Measurements from ENCODE around the gene GHITM. TPM values are rescaled to one million over a fixed set of nuclear protein-coding genes. Genes with fewer than 3 reads are reported as not detected.

The GHITM gene
- total and polyA plus RNA-seq, 2 of the 4 experiments (the other 2 are of a cell fraction): 103 to 185 TPM

DNA sequence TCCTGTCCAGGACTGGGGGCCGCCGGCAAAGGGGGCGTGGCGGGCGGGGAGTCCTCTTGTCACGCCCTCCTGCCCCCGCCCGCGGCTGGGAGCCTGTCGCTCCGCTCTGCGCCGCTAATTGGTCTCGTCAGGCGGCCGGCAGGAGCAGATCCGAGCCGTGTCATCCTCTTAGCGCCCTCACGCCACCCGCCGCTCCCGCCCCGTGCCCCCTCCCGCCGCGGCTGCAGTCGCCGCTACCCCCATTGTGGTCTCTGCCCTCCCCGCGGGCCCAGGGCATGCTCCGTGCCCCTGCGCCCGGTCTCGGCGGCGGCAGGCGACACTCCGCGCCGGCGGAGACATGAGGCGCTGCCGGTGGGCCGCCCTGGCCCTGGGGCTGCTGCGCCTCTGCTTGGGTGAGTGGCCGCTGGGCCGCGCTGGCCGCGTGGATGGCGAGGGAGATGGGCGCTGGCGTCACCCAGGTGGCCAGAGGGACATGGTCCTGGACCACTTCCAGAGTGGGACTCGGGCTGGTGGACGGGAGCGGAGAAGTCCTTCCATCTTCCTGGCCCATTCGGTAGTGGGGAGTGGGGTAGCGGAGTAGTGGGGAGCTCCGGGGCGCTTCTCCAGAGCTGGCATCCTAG, 55.2 kb downstream of the GHITM start, which contains the start of gene CDHR1:
Gene CDHR1, plus strand, starts transcription at position 114 of the 620 bp plus-strand sequence. Its CDS starts 224 bp downstream, at position 338.
- H3K18ac ChIP-seq (ENCODE audit: low read depth, low read length): no peak within 1 kb of the TSS
- ChIA-PET CTCF (no interaction called here), POLR2A (ENCODE audit: unreplicated experiment) (no interaction called here)
- no peak within 1 kb of the TSS for H4K8ac ChIP-seq (ENCODE audit: low read depth in 2 of 2, low read length in 2 of 2)
- no peaks in the 10 kb centered on the region for H3K9me3 ChIP-seq (ENCODE audit: control insufficient read depth, insufficient read depth, low read length)
- peaks cover 53% of the 10 kb centered on the region for H3K27me3 ChIP-seq (ENCODE audit: control insufficient read depth, insufficient read depth, low read length)
- peaks cover 2% of the 10 kb centered on the region; the same call in 1 of the 2 replicates for H3K4me1 ChIP-seq (ENCODE audit: control insufficient read depth, insufficient read depth, low read length)
- no peak within 1 kb of the TSS for H3K14ac ChIP-seq (replicated peaks; ENCODE audit: low read depth, low read length)
- BruUV-seq (replicated peaks): no TSS peak
- no peaks in the 10 kb centered on the region for H4K20me1 ChIP-seq (ENCODE audit: insufficient read depth, low read length)
- no peak within 1 kb of the TSS for H3K4me3 ChIP-seq (ENCODE audit: insufficient read depth, low read depth, low read length)
- no peaks in the 10 kb centered on the region for H3K36me3 ChIP-seq (ENCODE audit: control insufficient read depth, insufficient read depth, low read length)
- no peak within 1 kb of the TSS for H2BK5ac ChIP-seq (ENCODE audit: low read depth, low read length, poor library complexity, severe bottlenecking)
- peak within 1 kb of the TSS; percentile 37; the same call in 1 of the 2 replicates for H3K4me2 ChIP-seq (ENCODE audit: low read depth, low read length)
- no peak within 1 kb of the TSS for H2BK20ac ChIP-seq (ENCODE audit: low read depth, low read length)
- H3K56ac ChIP-seq (ENCODE audit: extremely low read depth, insufficient read depth, low read length): no peak within 1 kb of the TSS
- peak; percentile 63 for ATAC-seq (ENCODE audit: low read depth)
- H3K9me1 ChIP-seq (ENCODE audit: insufficient read depth, low read length): no peaks in the 10 kb centered on the region
- H2BK15ac ChIP-seq (ENCODE audit: low read depth, low read length): no peak within 1 kb of the TSS
- no peak within 1 kb of the TSS; the same call in 1 of the 2 replicates for H3K23ac ChIP-seq (ENCODE audit: low read depth, low read length)
- H4K5ac ChIP-seq (ENCODE audit: low read depth, low read length): no peak within 1 kb of the TSS
- no peak within 1 kb of the TSS for H4K91ac ChIP-seq (ENCODE audit: insufficient read depth, low read depth, low read length)
- H3K27ac ChIP-seq (ENCODE audit: insufficient read depth, low read length): no peak within 1 kb of the TSS
- H3K79me1 ChIP-seq (ENCODE audit: low read depth in 1 of 2, low read length in 2 of 2): no peaks in the 10 kb centered on the region
- H2BK120ac ChIP-seq (ENCODE audit: low read depth, low read length): no peak within 1 kb of the TSS
- dilution Hi-C loops (cut with HindIII; ENCODE audit: low sequenced_read_pairs, unreplicated experiment): no loop called here
- H2AFZ ChIP-seq (replicated peaks; ENCODE audit: low read length, poor library complexity): peak within 1 kb of the TSS; percentile 58
- no peak within 1 kb of the TSS for H2AK5ac ChIP-seq (ENCODE audit: low read depth, low read length)
- H3K9ac ChIP-seq (ENCODE audit: low read depth, low read length): no peak within 1 kb of the TSS
- 2% methylated on average over 16 of the region's 61 CpGs; no CpG with 5 or more reads in 1 of the 2 experiments for WGBS, 2 experiments (ENCODE audit: extremely low coverage in 2 of 2, insufficient read length in 1 of 2)
- no peak within 1 kb of the TSS for H3K4ac ChIP-seq (ENCODE audit: low read depth, low read length)
- no peak for TF ChIP-seq MAZ (IDR thresholded peaks at IDR 0.05; ENCODE audit: borderline replicate concordance, low read depth, low read length)
- TF ChIP-seq, protein P1, sequence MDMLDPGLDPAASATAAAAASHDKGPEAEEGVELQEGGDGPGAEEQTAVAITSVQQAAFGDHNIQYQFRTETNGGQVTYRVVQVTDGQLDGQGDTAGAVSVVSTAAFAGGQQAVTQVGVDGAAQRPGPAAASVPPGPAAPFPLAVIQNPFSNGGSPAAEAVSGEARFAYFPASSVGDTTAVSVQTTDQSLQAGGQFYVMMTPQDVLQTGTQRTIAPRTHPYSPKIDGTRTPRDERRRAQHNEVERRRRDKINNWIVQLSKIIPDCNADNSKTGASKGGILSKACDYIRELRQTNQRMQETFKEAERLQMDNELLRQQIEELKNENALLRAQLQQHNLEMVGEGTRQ (IDR thresholded peaks at IDR 0.05; ENCODE audit: low read depth, low read length): no peak
- TF ChIP-seq BHLHE40 (IDR thresholded peaks at IDR 0.05; ENCODE audit: low read depth, low read length): no peak
- TF ChIP-seq POLR2A (IDR thresholded peaks at IDR 0.05; ENCODE audit: low read depth, low read length): no peak
- TF ChIP-seq RFX5 (IDR thresholded peaks at IDR 0.05; ENCODE audit: low read depth, low read length): no peak
- no peak for TF ChIP-seq RAD21 (IDR thresholded peaks at IDR 0.05; ENCODE audit: low read length)
- TF ChIP-seq CHD1 (IDR thresholded peaks at IDR 0.05; ENCODE audit: low read depth, low read length): no peak
- TF ChIP-seq FOS (IDR thresholded peaks at IDR 0.05; ENCODE audit: low read depth, low read length): no peak
- TF ChIP-seq CTCF (conservative IDR thresholded peaks at IDR 0.05; ENCODE audit: low read depth, low read length): no peak
- TF ChIP-seq SMC3 (IDR thresholded peaks at IDR 0.05; ENCODE audit: low read depth, low read length): no peak
- no peak for TF ChIP-seq MAFK (IDR thresholded peaks at IDR 0.05; ENCODE audit: low read depth, low read length)
- TF ChIP-seq NFE2L2 (IDR thresholded peaks at IDR 0.05; ENCODE audit: low read depth, low read length): no peak
- TF ChIP-seq, protein P2, sequence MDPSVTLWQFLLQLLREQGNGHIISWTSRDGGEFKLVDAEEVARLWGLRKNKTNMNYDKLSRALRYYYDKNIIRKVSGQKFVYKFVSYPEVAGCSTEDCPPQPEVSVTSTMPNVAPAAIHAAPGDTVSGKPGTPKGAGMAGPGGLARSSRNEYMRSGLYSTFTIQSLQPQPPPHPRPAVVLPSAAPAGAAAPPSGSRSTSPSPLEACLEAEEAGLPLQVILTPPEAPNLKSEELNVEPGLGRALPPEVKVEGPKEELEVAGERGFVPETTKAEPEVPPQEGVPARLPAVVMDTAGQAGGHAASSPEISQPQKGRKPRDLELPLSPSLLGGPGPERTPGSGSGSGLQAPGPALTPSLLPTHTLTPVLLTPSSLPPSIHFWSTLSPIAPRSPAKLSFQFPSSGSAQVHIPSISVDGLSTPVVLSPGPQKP (IDR thresholded peaks at IDR 0.05; ENCODE audit: borderline replicate concordance, low read depth, low read length): no peak
- TF ChIP-seq RCOR1 (IDR thresholded peaks at IDR 0.05; ENCODE audit: insufficient replicate concordance, low read length): no peak
- no peak for TF ChIP-seq CEBPB (IDR thresholded peaks at IDR 0.05; ENCODE audit: low read depth, low read length)
- no peak for TF ChIP-seq MXI1 (IDR thresholded peaks at IDR 0.05; ENCODE audit: borderline replicate concordance, low read depth, low read length)
- DNase-seq: no peak
- no peak within 1 kb of the TSS for H2AK9ac ChIP-seq (replicated peaks; ENCODE audit: low read depth, low read length, poor library complexity)
- in situ Hi-C loops (cut with MboI; ENCODE audit: low sequenced_read_pairs): no loop called here
- intact Hi-C loops (cut with micrococcal nuclease): no loop called here
